ENCODE data around the gene PADI3.

- TF ChIP-seq POLR2A (IDR thresholded peaks at IDR 0.05) (no peak), CTCF (IDR thresholded peaks at IDR 0.05) (no peak)
Observed at GRCh38 chr1:17308593-17308992, 59.7 kb downstream of the PADI3 start.

Measured in adrenal gland (tissue), 5 donors.